Stimulated activated CD4-positive, alpha-beta T cell treated with anti-CD3 and anti-CD28 coated beads, Interleukin-1b, Interleukin-23, amount 100 ng/mL, for 4 hours (primary cell): ENCODE data around the gene CPA2.

Experiments
- DNase-seq, 2 donors: peaks; one replicate each; pipeline ENCODE4 v3.0.0-alpha.2; 2020; ENCODE audit warnings: low read depth in 2 of 2

The CPA2 gene

GRCh38 chr7:130279906-130280305, 13.2 kb downstream of the CPA2 start:
- no peak for DNase-seq

DNA sequence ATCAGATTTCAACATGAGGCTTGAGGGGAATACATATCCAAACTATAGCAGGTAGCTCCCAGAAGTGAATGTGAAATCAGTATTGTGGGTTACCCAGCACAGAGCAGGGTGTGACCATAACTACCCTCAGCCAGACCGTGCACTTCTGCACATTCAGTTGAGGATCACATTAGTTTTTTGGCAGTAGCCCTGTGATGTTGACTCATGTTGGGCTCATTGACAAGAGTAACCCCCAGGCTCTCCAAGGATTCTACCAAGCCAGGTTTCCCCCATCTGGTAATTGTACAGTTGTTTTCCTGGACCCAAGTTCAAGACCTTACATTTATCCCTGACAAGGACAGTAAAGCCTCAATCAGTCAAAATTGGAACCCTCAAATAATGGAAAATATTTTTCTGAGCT, 14.6 kb downstream of the CPA2 start:
- no peak for DNase-seq

DNA sequence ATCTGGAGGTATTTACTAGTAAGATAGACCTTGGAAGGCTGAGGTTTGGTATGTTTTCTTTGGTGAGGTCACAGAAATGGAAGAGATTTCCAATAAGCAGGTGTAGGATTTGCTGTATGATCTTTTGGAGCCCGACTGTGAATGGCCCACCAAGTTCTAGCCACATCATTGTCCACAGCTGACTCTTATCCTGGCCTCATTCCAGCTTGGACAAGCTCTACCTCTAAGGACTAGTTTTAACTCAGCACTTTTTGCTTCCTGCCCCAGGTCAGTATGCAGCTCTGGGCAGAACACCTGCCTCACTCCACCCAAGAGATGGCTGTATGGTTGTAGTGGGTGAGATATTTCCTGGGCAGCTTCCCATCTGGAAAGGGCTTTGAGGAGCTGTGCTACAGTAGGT, 20.2 kb downstream of the CPA2 start:
- no peak for DNase-seq

- DNase-seq: no peak
Measured at GRCh38 chr7:130288168-130288567, 21.5 kb downstream of the CPA2 start.

GRCh38 chr7:130288829-130289228, 22.2 kb downstream of the CPA2 start:
- DNase-seq: no peak

GRCh38 chr7:130289478-130289877, 22.8 kb downstream of the CPA2 start:
- no peak for DNase-seq

DNA sequence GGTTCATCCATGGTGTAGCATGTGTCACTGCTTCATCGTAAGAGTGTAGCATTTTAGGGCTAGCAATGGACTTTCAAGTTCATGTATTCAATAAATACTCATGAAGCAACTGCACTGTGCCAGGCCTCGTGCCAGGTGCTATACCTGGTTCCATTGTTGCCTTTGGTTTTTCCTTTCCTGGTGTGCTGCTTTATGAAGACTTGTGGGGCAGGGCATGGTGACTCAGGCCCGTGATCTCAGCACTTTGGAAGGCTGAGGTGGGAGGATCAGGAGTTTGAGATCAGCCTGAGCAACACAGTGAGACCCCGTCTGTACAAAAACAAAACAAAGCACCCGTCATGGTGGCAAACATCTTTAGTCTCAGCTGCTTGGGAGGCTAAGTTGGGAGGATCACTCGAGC, 24.1 kb downstream of the CPA2 start:
- no peak for DNase-seq

DNA sequence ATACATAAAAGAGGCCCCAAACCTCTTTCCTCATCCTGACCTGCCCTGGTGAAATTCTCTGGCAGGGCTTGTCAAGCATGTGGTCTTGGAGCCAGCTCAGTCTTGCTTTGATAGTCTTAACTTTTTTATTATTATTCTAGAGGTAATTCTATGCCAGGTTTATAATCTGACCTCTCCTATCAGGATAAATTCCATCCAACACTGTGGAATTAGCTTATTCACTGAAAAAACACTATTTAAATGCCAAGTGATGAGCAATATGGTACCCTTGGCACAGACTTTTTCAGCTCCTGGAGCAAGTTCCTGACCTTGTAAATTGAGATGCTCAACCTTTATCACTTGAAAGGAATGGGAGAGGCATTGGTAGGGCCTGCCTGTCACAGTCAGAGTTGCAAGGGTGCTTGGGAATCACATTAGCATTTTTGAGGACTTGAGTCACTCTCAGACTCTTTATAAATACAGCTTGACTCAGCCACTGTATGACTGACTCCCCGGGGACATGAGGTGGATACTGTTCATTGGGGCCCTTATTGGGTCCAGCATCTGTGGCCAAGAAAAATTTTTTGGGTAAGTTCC, 26.1 kb downstream of the CPA2 start, which contains the start of gene CPA4:
Gene CPA4, plus strand, starts transcription at position 480 of the 576 bp plus-strand sequence. Its CDS starts 20 bp downstream, at position 500.
- no peak for DNase-seq

DNA sequence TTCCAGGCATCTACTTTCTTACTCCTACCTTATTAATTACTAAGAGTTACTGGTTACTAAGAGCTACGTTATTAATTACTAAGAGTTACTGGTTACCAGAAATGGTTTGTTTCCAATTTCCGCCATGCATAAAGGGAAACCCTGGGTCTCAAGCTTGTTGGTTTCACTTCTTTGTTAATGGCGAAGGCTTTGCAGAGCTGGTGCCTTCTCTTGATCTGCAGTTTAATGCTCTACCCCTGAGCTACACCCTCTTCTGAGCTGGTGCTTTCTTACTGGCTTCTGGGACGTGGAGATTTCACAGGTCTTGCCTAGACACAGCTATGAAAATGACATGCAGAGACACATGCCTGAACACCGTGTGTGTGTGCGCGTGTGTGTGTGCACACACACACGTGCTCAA, 26.9 kb downstream of the CPA2 start:
- DNase-seq: no peak

- no peak for DNase-seq
Measured at GRCh38 chr7:130294314-130294713, 27.7 kb downstream of the CPA2 start.

GRCh38 chr7:130296221-130296951, 29.7 kb downstream of the CPA2 start:
- no peak for DNase-seq

GRCh38 chr7:130297628-130298543, 31.2 kb downstream of the CPA2 start:
- no peak for DNase-seq

GRCh38 chr7:130298544-130299326, 32.1 kb downstream of the CPA2 start:
- no peak for DNase-seq

- no peak for DNase-seq
Measured at GRCh38 chr7:130299866-130300265, 33.2 kb downstream of the CPA2 start.

DNA sequence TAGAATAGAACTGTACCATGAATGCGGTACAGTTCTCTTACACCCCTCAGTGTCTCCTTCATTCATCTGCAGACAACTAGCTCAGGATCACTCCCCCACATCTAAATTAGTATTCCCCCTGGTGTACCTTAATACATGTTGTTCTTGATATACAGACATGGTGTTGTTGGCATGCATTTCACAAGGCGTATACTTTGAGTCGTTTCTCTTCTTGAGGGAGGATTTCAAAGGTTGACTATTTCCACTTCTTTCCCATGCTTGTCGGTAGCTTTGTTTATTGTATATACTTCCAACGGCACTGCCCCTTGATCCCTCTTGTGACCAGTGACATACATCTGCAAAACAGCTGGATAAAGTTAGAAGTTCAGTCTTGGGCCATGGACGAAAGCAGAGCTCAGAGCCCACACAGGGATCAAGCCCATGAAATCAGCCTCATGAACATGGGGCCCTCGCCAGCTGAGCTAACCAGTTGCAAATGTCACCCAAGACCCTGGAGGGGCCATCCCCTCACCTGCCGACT, 34.9 kb downstream of the CPA2 start:
- DNase-seq: no peak

DNA sequence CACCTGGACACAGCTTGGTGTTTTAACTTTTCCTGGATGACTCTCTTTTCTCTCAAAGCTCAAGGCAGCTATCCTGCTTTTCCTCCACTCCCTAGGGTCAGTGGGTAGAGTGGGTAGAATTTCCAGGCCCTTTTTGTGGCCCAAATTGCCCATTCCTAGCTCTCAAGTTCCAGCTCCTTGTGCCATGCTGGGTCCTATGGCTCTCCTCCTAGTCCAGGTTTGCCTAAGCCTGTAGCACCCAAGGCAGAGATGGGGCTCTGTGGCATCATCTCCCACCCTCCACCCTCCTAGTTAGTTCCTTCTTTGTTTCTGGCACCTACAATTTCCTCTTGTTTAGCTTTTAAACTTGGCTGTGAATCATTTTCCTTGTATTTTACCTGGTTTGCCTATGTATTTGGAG, 36.0 kb downstream of the CPA2 start:
- no peak for DNase-seq

GRCh38 chr7:130303127-130303526, 36.5 kb downstream of the CPA2 start:
- no peak for DNase-seq

DNA sequence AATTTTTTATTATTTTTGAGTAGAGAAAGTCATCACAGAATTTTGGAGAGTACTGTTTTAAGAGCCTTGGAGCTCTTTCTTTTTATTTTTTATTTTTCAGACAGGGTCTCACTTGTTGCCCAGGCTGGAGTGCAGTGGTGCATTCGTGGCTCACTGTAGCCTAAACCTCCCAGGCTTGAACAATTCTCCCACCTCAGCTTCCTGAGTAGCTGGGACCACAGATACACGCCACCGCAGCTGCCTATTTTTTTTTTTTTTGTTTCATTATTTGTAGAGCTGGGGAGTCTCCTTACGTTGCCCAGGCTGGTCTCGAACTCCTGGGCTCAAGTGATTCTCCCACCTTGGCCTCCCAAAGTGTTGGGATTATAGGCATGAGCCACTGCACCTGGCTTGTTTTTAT, 36.9 kb downstream of the CPA2 start:
- DNase-seq: no peak

GRCh38 chr7:130303982-130304381, 37.3 kb downstream of the CPA2 start:
- DNase-seq: no peak

GRCh38 chr7:130304878-130305277, 38.2 kb downstream of the CPA2 start:
- DNase-seq: no peak

DNA sequence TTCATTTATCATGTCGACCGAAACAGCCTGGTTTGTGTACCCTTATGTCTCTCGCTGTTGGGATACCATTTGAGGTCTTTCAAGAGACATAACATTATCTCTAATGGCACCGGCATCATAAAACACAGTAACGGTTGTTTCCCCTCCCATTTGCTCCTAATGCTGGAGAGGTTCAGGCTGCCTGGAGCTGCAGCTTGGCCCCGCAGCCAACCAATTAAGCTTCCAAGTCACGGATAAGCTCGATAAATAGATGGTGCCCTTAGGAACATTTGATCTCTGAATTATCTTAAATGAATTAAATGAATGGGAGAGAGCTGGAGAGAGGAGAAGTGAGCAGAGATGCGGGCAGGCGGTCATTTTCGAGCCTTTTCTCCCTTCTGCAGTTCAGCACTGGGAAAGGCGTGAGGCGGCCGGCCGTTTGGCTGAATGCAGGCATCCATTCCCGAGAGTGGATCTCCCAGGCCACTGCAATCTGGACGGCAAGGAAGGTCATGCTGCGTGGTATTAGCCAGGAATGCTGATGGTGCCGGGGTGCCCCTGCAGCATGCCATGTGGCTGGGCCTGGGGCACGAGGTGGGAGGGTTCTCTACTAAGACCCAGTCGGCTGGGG, 38.9 kb downstream of the CPA2 start:
- DNase-seq: no peak
